Natural killer cell treated with Interleukin-12 subunit alpha and Interleukin-12 subunit beta and Interleukin-15 and Interleukin-18, amount 100 ng/mL, for 72 hours (primary cell): ENCODE measurements around the gene GUCY2D. TPM values are rescaled to one million over a fixed set of nuclear protein-coding genes. Genes with fewer than 3 reads are reported as not detected.

Experiments
- ATAC-seq, 2 donors: fragments of 150-1000 bp; cut with Tn5 transposase in 1 of 2; sonication (Bioruptor Pico), chemical (Tn5 transposase) in 1 of 2; 2 replicates each; pipeline ENCODE4 v1.10.0; 2021
- DNase-seq: peaks from one replicate; pipeline ENCODE4 v3.0.0; 2022; ENCODE audit warnings: low spot score
- H3K27ac Mint-ChIP-seq, 2 donors: 1 replicate in 1 of 2; 2 replicates in 1 of 2; pipeline ENCODE4 v1.8.0; 2022; ENCODE audit warnings: mixed read lengths in 2 of 2, mild to moderate bottlenecking in 1 of 2, moderate library complexity in 1 of 2
- H3K27me3 Mint-ChIP-seq, 2 donors: 1 replicate in 1 of 2; 2 replicates in 1 of 2; pipeline ENCODE4 v1.8.0; 2022; ENCODE audit warnings: mixed read lengths in 2 of 2
- H3K36me3 Mint-ChIP-seq: one replicate; pipeline ENCODE4 v1.8.0; 2022; ENCODE audit warnings: mixed read lengths
- H3K4me1 Mint-ChIP-seq, 2 donors: 1 replicate in 1 of 2; 2 replicates in 1 of 2; pipeline ENCODE4 v1.8.0; 2022; ENCODE audit warnings: low read depth in 2 of 2, mixed read lengths in 2 of 2, mild to moderate bottlenecking in 1 of 2
- H3K4me3 Mint-ChIP-seq: one replicate; pipeline ENCODE4 v1.8.0; 2022; ENCODE audit warnings: mixed read lengths
- H3K9me3 Mint-ChIP-seq: 2 replicates; pipeline ENCODE4 v1.8.0; 2022; ENCODE audit warnings: mixed read lengths
- total RNA-seq, 2 donors: library from RNA; stranded (reverse); gene quantifications; one replicate each; pipeline ENCODE4 v1.2.3, GENCODE V29; 2022

Gene GUCY2D
- total RNA-seq, 2 donors from 2014 or later = not detected

DNA sequence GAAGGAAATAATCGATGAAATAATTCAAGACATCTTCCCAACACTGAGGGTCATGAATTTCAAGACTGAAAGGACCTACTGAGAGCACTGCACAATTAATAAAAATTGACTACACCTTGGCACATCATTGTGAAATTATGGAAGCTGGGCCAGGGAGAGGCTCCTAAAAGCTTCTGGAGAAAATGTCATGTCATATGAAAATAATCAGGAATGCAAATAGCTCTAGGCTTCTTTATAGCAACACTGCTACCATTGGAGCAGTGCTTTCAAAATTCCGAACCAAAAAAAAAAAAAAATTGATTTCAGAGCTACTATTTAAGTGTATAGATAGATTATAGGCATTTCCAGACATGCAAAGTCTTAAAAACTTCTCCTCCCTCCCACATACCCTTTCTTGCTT is 30.0 kb downstream of the GUCY2D start:
- Mint-ChIP-seq H3K27me3 (peaks cover 24 to 38% of the 10 kb centered on the region in 2 donors), H3K4me1 (no peaks in the 10 kb centered on the region), H3K4me3 (no peak overlapping the region), H3K27ac (no peak overlapping the region), H3K9me3 (no peaks in the 10 kb centered on the region), H3K36me3 (no peaks in the 10 kb centered on the region)
- DNase-seq (no peak), ATAC-seq (no peak)

DNA sequence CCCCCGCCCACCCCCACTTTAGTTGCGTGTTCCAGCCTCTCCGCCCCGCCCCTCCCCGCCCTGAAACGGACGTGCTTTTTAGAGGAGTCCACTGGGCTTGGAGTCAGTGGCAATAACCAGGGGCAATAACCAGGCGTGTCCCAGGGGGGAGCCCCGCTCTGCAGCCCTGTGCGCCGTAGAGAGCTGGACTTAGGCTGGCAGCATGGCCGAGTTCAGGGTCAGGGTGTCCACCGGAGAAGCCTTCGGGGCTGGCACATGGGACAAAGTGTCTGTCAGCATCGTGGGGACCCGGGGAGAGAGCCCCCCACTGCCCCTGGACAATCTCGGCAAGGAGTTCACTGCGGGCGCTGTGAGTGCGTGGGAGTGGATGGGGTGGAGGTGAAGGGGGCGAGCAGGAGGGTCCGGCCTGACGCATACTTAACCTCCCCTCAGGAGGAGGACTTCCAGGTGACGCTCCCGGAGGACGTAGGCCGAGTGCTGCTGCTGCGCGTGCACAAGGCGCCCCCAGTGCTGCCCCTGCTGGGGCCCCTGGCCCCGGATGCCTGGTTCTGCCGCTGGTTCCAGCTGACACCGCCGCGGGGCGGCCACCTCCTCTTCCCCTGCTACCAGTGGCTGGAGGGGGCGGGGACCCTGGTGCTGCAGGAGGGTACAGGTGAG is 36.7 kb downstream of the GUCY2D start, which contains the start of gene ALOX15B:
Gene ALOX15B (plus strand): TSS at position 106 of the 657 bp plus-strand sequence. CDS start 97 bp downstream, at position 203.
- H3K4me3 Mint-ChIP-seq = no peak within 1 kb of the TSS
- ATAC-seq = peak; percentile 15 to 21
- DNase-seq = no peak

DNA sequence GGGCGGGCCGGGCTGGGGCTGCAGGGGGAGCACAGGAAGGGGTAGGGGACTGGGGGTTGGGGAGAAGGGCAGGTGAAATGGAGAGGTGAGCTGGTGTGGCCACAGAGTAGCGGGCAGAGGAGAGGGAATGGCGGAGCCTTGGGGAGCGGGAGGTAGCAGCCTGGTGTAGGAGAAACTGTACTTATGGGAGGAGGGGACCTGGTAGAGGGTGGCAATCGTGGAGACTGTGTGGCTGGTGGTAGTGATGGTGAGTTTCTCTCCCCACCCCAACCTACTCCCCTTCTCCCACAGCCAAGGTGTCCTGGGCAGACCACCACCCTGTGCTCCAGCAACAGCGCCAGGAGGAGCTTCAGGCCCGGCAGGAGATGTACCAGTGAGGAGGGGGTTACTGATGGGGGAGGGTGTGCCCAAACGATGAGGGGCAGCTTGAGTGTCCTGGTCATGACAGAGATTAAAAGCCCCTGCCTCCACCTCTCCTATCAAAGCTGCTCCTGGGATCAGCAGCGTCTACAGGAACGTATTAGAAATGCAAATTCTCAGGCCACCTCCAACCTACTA is 37.3 kb downstream of the GUCY2D start:
- H3K27me3 Mint-ChIP-seq = peaks cover 19 to 21% of the 10 kb centered on the region in 2 donors
- no peaks in the 10 kb centered on the region for H3K36me3 Mint-ChIP-seq
- H3K9me3 Mint-ChIP-seq = no peaks in the 10 kb centered on the region
- peaks cover 0 to 8% of the 10 kb centered on the region in 2 donors for H3K4me1 Mint-ChIP-seq
- ATAC-seq (peak in 1 of 2 donors; percentile 8), DNase-seq (no peak)
- no peak overlapping the region for H3K27ac Mint-ChIP-seq
- H3K4me3 Mint-ChIP-seq = no peak overlapping the region

More for the DNA sequence above, 36.7 kb downstream of the GUCY2D start, which contains the start of gene ALOX15B:
- H3K27ac Mint-ChIP-seq = no peak within 1 kb of the TSS
- H3K27me3 Mint-ChIP-seq = peaks cover 21 to 23% of the 10 kb centered on the region in 2 donors
- no peaks in the 10 kb centered on the region for H3K9me3 Mint-ChIP-seq
- peaks cover 0 to 8% of the 10 kb centered on the region in 2 donors for H3K4me1 Mint-ChIP-seq
- no peaks in the 10 kb centered on the region for H3K36me3 Mint-ChIP-seq

DNA sequence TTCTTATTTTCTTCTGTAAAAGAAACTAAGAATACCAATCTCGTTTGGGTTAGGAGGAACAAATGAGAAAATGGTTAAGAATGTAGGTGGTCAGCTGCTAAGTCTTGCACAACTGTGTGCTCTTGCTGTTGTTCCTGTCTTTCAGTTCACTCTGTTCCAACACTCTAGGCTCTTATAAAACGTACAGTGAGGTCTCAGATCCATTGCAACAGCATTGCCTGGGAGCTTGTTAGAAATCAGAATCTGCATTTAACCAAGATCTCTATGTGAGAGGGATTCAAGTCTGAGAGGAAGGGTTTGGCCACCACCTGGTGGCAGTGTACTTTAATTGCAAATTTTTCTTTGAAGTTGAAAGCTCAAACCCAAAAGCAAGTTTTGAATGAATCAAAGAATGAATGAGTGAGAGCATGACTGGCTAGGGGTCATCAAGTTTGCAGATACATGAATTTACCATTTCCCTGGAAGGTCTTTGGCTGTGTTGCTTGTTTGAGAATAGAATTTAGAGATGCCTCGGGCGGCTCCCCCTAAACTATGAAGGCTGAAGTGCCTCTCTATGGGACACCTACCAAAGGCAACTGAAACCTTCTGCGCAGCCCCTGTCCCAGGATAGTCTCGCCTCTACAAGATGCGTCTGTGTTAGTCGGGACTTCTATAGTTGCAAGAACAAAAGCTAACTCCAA is 39.0 kb downstream of the GUCY2D start:
- no peaks in the 10 kb centered on the region for H3K36me3 Mint-ChIP-seq
- DNase-seq = no peak
- H3K27me3 Mint-ChIP-seq = peaks cover 19% of the 10 kb centered on the region in 2 donors

DNA sequence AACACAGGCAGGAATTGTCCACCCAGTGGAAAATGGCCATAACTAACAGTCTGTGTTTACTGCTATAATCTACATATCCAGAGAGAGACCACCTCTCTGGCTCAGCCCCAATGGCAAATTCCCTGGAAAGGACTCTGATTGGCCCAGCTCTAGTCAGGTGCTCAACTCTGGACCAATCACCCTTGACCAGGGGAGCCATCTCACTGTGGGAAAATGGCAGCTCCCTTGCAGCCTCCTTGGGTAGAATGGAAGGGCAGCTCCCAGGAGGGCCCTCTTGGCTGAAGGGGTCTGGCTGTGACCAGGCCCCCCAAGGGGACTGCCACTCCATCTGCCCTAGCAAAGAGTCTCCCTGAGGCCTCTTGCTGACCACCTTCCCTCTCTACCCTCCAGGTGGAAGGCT is 39.6 kb downstream of the GUCY2D start:
- Mint-ChIP-seq H3K27ac (no peak overlapping the region), H3K27me3 (peaks cover 19% of the 10 kb centered on the region in 2 donors), H3K4me1 (peaks cover 0 to 8% of the 10 kb centered on the region in 2 donors), H3K9me3 (no peaks in the 10 kb centered on the region), H3K36me3 (no peaks in the 10 kb centered on the region), H3K4me3 (no peak overlapping the region)
- DNase-seq (no peak), ATAC-seq (no peak)

More for the DNA sequence above, 39.0 kb downstream of the GUCY2D start:
- Mint-ChIP-seq H3K27ac (no peak overlapping the region), H3K9me3 (no peaks in the 10 kb centered on the region), H3K4me3 (no peak overlapping the region), H3K4me1 (peaks cover 0 to 8% of the 10 kb centered on the region in 2 donors)
- ATAC-seq = no peak

DNA sequence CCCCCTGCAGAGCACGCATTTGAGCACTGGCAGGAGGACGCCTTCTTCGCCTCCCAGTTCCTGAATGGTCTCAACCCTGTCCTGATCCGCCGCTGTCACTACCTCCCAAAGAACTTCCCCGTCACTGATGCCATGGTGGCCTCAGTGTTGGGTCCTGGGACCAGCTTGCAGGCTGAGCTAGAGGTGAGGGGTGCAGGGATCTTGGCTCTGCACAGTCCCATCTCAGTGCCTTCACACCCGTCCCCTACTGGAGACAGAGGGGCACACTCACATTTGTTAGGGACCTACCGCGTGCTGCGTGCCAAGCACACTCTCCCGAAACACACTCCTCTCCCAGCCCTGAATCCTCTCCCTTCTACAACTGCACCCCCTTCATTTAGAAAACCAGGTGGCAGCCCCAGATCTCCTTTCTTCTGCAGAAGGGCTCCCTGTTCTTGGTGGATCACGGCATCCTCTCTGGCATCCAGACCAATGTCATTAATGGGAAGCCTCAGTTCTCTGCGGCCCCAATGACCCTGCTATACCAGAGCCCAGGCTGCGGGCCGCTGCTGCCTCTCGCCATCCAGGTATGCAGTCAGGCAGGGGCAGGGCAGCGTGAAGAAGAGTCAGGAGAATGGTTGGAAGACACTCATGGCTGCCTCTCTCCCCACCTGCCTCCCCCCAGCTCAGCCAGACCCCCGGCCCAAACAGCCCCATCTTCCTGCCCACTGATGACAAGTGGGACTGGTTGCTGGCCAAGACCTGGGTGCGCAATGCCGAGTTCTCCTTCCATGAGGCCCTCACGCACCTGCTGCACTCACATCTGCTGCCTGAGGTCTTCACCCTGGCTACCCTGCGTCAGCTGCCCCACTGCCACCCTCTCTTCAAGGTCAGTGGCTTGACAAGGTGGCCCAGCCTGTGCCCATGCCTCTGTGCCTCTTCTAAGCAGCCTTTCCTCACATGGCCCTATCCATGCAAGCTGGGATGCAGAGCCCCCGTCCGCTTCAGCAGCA is 42.7 kb downstream of the GUCY2D start:
- Mint-ChIP-seq H3K4me3 (no peak overlapping the region), H3K4me1 (peaks cover 0 to 8% of the 10 kb centered on the region in 2 donors), H3K9me3 (no peaks in the 10 kb centered on the region), H3K27me3 (peaks cover 5 to 6% of the 10 kb centered on the region in 2 donors), H3K36me3 (no peaks in the 10 kb centered on the region), H3K27ac (no peak overlapping the region)
- DNase-seq = peak; percentile 35
- ATAC-seq = no peak

DNA sequence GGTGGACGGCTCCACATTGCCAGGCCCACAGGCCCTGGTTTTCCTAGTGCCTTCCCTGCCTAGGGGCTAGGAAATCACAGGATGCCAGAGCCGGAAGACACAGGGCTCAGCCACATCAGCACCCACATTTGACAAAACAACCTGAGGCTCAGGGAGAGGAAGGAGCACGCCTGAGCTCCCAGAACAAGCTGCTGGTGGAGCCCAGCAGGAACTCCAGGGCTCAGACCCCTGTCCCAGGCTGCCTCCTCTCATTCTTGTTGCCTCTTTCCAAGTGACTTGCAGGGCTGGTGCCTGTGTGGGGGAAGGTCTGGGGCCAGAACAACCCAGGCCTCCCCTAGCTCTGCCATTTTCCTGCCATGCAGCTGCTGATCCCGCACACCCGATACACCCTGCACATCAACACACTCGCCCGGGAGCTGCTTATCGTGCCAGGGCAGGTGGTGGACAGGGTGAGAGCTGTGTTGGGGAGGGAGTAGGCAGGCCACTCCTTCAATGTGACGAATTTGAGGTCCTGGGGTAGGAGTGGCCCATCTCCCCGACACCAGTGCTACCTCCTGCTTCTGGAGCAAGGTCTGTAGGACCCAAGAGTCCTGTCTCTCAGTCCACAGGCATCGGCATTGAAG is 44.0 kb downstream of the GUCY2D start:
- Mint-ChIP-seq H3K4me1 (peaks cover 0 to 5% of the 10 kb centered on the region in 2 donors), H3K4me3 (no peak overlapping the region), H3K9me3 (no peaks in the 10 kb centered on the region), H3K27me3 (peaks cover 0 to under 1% of the 10 kb centered on the region in 2 donors), H3K27ac (no peak overlapping the region), H3K36me3 (no peaks in the 10 kb centered on the region)
- DNase-seq (no peak), ATAC-seq (no peak)

DNA sequence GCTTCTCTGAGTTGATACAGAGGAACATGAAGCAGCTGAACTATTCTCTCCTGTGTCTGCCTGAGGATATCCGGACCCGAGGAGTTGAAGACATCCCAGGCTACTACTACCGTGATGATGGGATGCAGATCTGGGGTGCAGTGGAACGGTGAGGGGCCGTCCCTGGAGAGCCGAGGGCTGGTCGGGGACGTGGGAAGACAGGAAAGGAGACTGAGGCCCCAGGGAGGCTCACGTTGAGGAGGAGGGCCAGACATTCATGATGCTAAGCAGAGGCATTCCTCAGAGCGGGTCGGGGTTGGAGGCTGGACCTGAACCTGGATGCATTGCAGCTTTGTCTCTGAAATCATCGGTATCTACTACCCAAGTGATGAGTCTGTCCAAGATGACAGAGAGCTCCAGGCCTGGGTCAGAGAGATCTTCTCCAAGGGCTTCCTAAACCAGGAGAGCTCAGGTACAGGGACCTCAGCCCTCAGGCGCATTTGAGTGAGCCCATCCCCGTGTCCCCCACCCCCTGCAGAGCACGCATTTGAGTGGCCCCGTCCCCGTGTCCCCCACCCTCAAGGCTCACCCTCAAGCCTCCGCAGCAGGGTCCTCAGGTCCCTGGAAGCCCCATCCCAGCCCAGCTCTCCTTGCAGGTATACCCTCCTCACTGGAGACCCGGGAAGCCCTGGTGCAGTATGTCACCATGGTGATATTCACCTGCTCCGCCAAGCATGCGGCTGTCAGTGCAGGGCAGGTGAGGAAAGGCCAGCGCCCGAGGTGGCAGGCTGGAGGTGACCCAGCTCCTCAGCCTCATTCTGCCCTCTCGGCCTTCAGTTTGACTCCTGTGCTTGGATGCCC is 44.7 kb downstream of the GUCY2D start:
- ATAC-seq = no peak
- Mint-ChIP-seq H3K9me3 (no peaks in the 10 kb centered on the region), H3K36me3 (no peaks in the 10 kb centered on the region), H3K4me3 (no peak overlapping the region), H3K4me1 (peaks cover 0 to 4% of the 10 kb centered on the region in 2 donors), H3K27ac (no peak overlapping the region), H3K27me3 (no peaks in the 10 kb centered on the region)
- DNase-seq = peak; percentile 49

DNA sequence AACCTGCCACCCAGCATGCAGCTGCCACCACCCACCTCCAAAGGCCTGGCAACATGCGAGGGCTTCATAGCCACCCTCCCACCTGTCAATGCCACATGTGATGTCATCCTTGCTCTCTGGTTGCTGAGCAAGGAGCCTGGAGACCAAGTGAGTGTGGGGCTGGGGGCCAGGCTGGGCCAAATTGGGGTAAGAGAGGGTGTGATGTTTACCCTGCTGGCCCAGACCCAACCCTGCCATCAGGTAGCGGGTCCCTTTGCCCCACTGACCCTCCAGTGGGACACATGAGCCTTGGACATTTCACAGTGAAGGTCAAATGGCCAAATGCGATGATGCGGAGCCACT is 45.3 kb downstream of the GUCY2D start:
- peaks cover 0 to 4% of the 10 kb centered on the region in 2 donors for H3K4me1 Mint-ChIP-seq
- H3K36me3 Mint-ChIP-seq = no peaks in the 10 kb centered on the region
- no peak for ATAC-seq

DNA sequence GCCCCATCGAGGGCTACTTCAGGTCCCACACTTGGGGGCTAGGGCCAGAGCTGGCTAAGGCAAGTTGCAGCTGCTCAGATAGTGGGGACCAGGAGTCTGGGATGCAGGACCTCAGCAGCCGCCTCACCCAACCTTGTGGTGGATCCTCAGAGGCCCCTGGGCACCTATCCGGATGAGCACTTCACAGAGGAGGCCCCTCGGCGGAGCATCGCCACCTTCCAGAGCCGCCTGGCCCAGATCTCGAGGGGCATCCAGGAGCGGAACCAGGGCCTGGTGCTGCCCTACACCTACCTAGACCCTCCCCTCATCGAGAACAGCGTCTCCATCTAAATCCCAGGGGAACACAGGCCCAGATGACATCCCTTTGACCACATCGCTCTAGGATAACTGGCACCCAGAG is 45.8 kb downstream of the GUCY2D start:
- no peak overlapping the region for H3K27ac Mint-ChIP-seq
- ATAC-seq = no peak
- no peaks in the 10 kb centered on the region for H3K36me3 Mint-ChIP-seq
- DNase-seq = peak; percentile 29
- H3K4me1 Mint-ChIP-seq = peaks cover 0 to 2% of the 10 kb centered on the region in 2 donors
- H3K9me3 Mint-ChIP-seq = no peaks in the 10 kb centered on the region
- no peaks in the 10 kb centered on the region for H3K27me3 Mint-ChIP-seq
- H3K4me3 Mint-ChIP-seq = no peak overlapping the region

More for the DNA sequence above, 45.3 kb downstream of the GUCY2D start:
- Mint-ChIP-seq H3K9me3 (no peaks in the 10 kb centered on the region), H3K27me3 (no peaks in the 10 kb centered on the region), H3K4me3 (no peak overlapping the region), H3K27ac (no peak overlapping the region)
- peak; percentile 42 for DNase-seq

DNA sequence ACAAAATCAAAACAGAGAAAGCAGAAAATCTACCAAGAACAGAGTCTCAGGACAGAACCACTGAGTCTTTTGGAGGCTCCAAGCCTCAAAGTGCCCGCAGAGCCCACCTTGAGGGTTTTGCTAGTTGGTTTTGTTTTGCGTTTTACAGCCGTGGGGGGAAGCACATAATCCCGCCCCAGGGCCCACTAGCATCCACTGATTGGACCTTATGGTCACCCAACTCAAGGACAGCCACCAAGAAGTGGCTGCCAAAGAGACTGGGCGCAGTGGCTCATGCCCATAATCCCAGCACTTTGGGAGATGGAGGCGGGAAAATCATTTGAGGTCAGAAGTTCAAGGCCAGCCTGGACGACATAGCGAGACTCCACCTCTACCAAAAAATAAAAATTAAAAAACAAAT is 46.3 kb downstream of the GUCY2D start:
- H3K4me1 Mint-ChIP-seq = no peaks in the 10 kb centered on the region
- H3K27me3 Mint-ChIP-seq = no peaks in the 10 kb centered on the region
- ATAC-seq (no peak), DNase-seq (peak; percentile 54)
- H3K9me3 Mint-ChIP-seq = no peaks in the 10 kb centered on the region
- H3K4me3 Mint-ChIP-seq = no peak overlapping the region
- no peaks in the 10 kb centered on the region for H3K36me3 Mint-ChIP-seq
- no peak overlapping the region for H3K27ac Mint-ChIP-seq

DNA sequence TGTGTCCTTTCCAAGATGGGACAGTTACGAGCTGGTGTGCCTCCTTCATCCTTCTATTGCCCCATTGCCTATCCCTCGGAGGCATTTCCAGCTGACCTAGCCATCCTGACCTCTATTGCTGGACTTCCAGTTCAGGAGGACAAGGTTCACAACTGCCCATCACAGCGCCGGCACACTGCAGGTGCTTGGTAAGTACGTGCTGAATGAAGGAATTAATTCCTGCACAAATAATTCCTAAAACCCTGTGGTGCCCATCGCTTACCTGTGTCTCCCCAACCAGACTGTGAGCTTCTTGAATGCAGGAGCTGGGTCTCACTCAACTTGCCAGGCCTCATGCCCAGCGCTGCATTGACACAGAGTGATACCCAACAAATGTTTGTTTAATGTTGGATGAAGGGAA is 49.4 kb downstream of the GUCY2D start:
- ATAC-seq = no peak
- Mint-ChIP-seq H3K9me3 (no peaks in the 10 kb centered on the region), H3K4me3 (no peak overlapping the region), H3K27ac (no peak overlapping the region), H3K4me1 (peaks cover 15 to 17% of the 10 kb centered on the region in 2 donors), H3K36me3 (no peaks in the 10 kb centered on the region), H3K27me3 (no peaks in the 10 kb centered on the region)
- DNase-seq = peak; percentile 5
